Subcutaneous adipose tissue (tissue), 4 donors: ENCODE measurements around the gene ANKS1B. TPM values are rescaled to one million over a fixed set of nuclear protein-coding genes. Genes with fewer than 3 reads are reported as not detected.

ENCODE experiments used
- total RNA-seq, 4 donors: library from RNA; depleted of rRNA; stranded (reverse); fragments of >200 nt; gene quantifications; one replicate each; pipeline ENCODE4 v1.1.0, GENCODE V29; 2016
- TF ChIP-seq, protein P1 (sequence below): fragments of 450-650 bp; IDR thresholded peaks from one replicate; pipeline ENCODE4 v1.5.1; 2016; ENCODE audit warnings: low read depth, mild to moderate bottlenecking, control low read depth, antibody characterized with exemption, moderate library complexity

Gene ANKS1B
- total RNA-seq, 4 donors from 2014 or later: 4.5 to 15.4 (median 10.1) TPM

DNA sequence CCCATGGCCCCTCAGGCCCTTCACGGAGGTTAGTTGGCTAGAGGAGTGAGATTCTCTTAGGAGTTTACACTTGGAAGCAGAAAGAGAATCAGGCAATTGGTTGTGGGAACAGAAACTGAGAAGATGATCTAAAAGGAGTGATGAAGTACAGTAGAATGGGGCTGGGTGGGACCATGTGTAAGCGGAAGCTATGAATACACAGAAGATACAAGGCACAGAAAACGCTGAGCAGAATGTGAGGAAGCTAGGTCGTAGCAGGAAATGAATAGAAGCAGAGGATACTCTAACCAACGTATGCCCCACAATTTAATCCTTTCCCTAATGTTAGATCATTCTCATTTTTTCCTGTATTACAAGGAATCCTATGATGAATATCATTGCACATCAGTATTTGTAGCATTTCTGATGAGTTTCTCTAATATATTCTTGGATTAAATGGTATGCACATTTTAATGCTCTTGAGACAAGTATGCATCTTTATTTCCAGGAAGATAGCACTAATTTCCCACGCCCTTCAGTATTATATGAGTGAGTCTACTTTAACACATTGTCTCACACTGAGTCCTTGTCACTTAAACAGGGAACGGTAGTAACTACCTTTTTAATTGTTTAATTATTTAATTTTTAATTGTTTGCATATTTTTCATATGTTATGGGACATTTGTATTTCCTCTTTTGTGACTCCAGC is 1066.4 kb downstream of the ANKS1B start:
- TF ChIP-seq, protein P1, sequence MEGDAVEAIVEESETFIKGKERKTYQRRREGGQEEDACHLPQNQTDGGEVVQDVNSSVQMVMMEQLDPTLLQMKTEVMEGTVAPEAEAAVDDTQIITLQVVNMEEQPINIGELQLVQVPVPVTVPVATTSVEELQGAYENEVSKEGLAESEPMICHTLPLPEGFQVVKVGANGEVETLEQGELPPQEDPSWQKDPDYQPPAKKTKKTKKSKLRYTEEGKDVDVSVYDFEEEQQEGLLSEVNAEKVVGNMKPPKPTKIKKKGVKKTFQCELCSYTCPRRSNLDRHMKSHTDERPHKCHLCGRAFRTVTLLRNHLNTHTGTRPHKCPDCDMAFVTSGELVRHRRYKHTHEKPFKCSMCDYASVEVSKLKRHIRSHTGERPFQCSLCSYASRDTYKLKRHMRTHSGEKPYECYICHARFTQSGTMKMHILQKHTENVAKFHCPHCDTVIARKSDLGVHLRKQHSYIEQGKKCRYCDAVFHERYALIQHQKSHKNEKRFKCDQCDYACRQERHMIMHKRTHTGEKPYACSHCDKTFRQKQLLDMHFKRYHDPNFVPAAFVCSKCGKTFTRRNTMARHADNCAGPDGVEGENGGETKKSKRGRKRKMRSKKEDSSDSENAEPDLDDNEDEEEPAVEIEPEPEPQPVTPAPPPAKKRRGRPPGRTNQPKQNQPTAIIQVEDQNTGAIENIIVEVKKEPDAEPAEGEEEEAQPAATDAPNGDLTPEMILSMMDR: no peak

DNA sequence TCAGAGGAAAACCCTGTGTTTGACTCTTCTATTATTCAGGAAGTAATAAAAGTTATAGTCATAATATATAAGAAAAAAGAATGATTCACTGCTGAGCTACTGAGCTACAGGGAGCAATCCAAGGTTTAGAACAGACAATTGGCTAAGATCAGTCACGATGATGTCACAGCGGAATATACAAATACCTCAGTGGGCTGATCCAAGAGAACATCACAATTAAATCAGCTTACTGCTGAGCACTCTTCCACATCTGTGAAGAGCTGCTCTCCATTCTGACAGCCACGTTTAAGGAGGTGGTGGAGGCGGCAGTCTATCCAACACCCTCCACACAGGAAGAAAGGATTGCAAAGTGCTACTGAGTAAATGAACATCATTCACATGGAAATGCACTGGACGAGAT is 1068.6 kb downstream of the ANKS1B start:
- TF ChIP-seq, protein P1: no peak

DNA sequence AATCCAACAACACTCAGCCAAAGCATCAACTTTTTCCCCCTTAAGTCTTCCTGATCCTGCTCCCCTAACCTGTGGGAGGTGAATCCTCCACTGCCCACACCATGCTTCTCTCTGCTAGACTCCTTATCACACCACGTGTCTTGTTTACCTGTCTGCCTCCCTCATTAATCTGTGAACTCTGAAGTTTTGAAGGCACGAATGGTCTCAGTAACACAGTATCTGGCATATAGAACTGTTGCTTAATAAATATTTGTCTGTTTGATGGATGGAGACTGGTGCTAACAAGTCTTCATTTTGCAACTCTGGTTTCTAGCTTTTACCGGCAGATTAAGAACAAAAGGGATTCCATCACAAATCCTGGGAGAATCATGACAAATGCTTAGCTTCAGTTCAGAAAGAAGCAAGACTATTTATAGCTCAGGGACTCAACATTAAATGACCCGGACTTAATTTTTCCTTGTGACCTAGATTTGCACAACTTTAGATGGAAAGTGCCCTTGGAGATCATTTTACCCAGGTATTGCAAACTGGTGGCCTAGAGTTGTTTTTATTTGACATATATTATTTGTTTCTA is 1072.2 kb downstream of the ANKS1B start:
- TF ChIP-seq, protein P1: no peak

DNA sequence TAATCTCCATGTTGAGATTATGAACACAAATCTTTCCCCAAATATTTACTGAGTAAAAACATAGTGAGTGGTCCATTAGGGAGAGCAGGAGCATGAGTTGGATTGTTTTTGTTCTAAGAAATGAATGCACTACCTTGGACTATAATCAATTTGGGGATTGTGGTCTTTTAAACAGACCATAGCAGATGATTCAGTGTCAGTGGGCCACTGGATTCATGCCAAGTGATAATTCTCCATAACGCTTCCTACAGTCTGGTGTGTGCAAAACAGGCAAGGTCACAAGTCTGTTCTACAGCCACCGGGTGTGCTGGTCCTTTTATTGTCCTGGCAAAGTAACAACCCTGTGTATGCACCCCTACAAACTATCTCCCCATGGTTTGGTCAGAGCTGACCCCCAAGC is 1073.3 kb downstream of the ANKS1B start:
- TF ChIP-seq, protein P1: no peak

DNA sequence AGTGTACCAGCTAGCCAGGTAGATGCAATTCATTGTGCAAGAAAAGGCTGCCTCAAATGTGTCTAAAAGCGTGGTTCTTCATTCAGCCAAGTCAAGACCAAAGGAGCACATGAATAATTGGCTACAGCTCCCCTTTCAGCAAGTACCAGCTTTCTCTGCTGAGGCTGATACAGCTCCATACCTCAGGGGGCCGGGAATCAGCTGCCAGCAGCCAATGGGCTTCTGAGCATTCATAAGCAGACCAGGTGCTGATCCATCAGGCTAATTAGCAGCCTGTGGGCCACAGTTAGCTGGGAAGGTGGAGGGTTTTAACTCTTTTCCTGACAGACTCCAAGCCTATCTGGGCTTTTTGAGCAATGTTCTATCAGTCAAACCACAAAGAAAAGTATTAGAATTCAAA is 1075.0 kb downstream of the ANKS1B start:
- TF ChIP-seq, protein P1: no peak

DNA sequence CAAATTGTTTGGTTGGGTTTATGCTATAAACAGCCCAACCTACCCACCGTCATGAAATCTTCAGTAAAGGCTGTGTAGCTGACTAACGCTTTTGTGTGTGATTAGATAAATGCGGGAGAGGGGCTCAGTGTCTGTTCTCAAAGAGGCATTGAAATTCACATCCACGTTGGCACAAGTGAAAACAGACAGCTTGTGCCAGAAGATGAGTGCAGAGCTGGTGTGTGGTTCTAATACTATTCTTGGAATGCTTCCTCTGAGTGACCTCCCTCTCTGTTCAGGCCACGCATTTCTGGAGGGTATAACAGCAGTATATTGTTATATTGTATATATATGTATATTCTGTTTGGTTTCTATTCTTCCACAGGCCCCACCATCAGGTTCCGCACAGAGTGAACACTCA is 1075.9 kb downstream of the ANKS1B start:
- TF ChIP-seq, protein P1: no peak

DNA sequence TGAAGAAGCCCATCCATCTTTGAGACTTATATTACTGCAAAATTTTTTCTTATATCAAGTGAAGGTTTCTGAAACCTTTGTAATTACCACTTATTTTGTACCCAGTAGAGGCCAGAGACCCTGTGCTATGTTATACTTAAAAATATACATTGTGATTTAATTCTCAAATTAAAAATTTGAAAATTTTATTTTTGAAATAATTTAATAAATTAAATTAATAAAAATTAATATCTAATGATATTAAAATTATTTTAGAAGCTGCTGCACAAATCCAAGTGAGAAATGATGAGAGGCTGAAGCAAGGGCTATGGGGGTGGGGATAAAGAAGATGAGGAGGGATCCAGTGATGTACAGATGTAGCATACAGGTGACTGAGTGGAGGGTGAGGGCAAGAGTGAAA is 1080.9 kb downstream of the ANKS1B start:
- TF ChIP-seq, protein P1: no peak
